G401.6 (cell line): ENCODE data around the gene HELZ2.

Experiments used
- FAIRE-seq: peaks from 2 replicates; lab custom pipeline; 2012; peaks lifted over from hg19 to GRCh38; lab: Jason Lieb, UNC

The HELZ2 gene

GRCh38 chr20:63549679-63550282 is 24.3 kb downstream of the HELZ2 start:
- no peak for FAIRE-seq

- FAIRE-seq, result no peak
These were observed 25.0 kb downstream of the HELZ2 start for GRCh38 chr20:63549019-63549418.

GRCh38 chr20:63548542-63548941 is 25.5 kb downstream of the HELZ2 start:
- no peak for FAIRE-seq

GRCh38 chr20:63547725-63548480 is 26.1 kb downstream of the HELZ2 start, which contains the start of gene SRMS:
Gene SRMS (minus strand): TSS chr20:63547749. CDS start chr20:63547463, 286 bp downstream.
- no peak for FAIRE-seq

- FAIRE-seq, result no peak
These were observed 26.9 kb downstream of the HELZ2 start for GRCh38 chr20:63546956-63547724.

- no peak for FAIRE-seq
These were observed 27.6 kb downstream of the HELZ2 start for GRCh38 chr20:63546256-63546955.

- FAIRE-seq, result no peak
These were observed 28.2 kb downstream of the HELZ2 start for GRCh38 chr20:63545814-63546213.

- FAIRE-seq, result no peak
These were observed 29.0 kb downstream of the HELZ2 start for GRCh38 chr20:63544958-63545516.

GRCh38 chr20:63544241-63544957 is 29.6 kb downstream of the HELZ2 start:
- no peak for FAIRE-seq

- no peak for FAIRE-seq
These were observed 30.3 kb downstream of the HELZ2 start for GRCh38 chr20:63543733-63544132.

GRCh38 chr20:63543131-63543530 is 30.9 kb downstream of the HELZ2 start:
- no peak for FAIRE-seq

GRCh38 chr20:63542696-63543095 is 31.3 kb downstream of the HELZ2 start:
- FAIRE-seq, result no peak

GRCh38 chr20:63542031-63542559 is 31.9 kb downstream of the HELZ2 start:
- no peak for FAIRE-seq

GRCh38 chr20:63541371-63541770 is 32.7 kb downstream of the HELZ2 start:
- no peak for FAIRE-seq

- FAIRE-seq, result no peak
These were observed 33.4 kb downstream of the HELZ2 start for GRCh38 chr20:63540417-63541186.

GRCh38 chr20:63539441-63540370 is 34.3 kb downstream of the HELZ2 start:
- FAIRE-seq, result no peak

- FAIRE-seq, result no peak
These were observed 35.0 kb downstream of the HELZ2 start for GRCh38 chr20:63539092-63539430.

GRCh38 chr20:63538204-63539091 is 35.6 kb downstream of the HELZ2 start:
- FAIRE-seq, result no peak
